HepG2 (cell line): ENCODE data around the gene MINDY2. TPM values are rescaled to one million over a fixed set of nuclear protein-coding genes. Genes with fewer than 3 reads are reported as not detected.

Experiments
- DPF2 ChIP-seq: sonication (generic); formaldehyde crosslinking; IDR thresholded peaks from 2 replicates; pipeline ENCODE4 v1.4.0; 2020; ENCODE audit warnings: mild to moderate bottlenecking, low read depth, missing genetic modification reagents, borderline replicate concordance
- EP300 ChIP-seq, 3 experiments: sonication (generic) in 1 of 3; formaldehyde crosslinking in 1 of 3; IDR thresholded peaks; 2 replicates each; pipeline versions ENCODE4 v1.5.1 to v1.6.1; 2011 to 2020; ENCODE audit warnings: low read depth in 2 of 3, low read length in 2 of 3, borderline replicate concordance in 1 of 3, improper control_type of control experiment in 1 of 3, mild to moderate bottlenecking in 1 of 3, missing genetic modification reagents in 1 of 3, moderate library complexity in 1 of 3
- FOXP1 ChIP-seq, 2 experiments: fragments of 450-650 bp in 1 of 2; IDR thresholded peaks; 2 replicates each; pipeline ENCODE4 v1.6.1; 2017 to 2018; ENCODE audit warnings: antibody characterized with exemption in 1 of 2
- GATAD2A ChIP-seq: IDR thresholded peaks from 2 replicates; pipeline ENCODE4 v1.6.1; 2016
- HNF4A ChIP-seq: sonication (generic); formaldehyde crosslinking; IDR thresholded peaks from 2 replicates; pipeline ENCODE4 v1.4.0; 2020; ENCODE audit warnings: missing genetic modification reagents
- KMT2B ChIP-seq: IDR thresholded peaks from 2 replicates; pipeline ENCODE4 v1.6.1; 2016; ENCODE audit warnings: missing genetic modification reagents, missing compliant biosample characterization
- MTF2 ChIP-seq: sonication (generic); formaldehyde crosslinking; IDR thresholded peaks from 2 replicates; pipeline ENCODE4 v1.5.0; 2020; ENCODE audit warnings: missing genetic modification reagents, borderline replicate concordance
- NCOR1 ChIP-seq: fragments of 200-600 bp; sonication (generic); IDR thresholded peaks from 2 replicates; pipeline ENCODE4 v1.7.0; 2017; ENCODE audit warnings: antibody characterized with exemption, low read length, borderline replicate concordance
- NKX3-1 ChIP-seq: sonication (generic); formaldehyde crosslinking; IDR thresholded peaks from 2 replicates; pipeline ENCODE4 v1.5.0; 2020; ENCODE audit warnings: missing genetic modification reagents
- POGZ ChIP-seq: sonication (generic); formaldehyde crosslinking; IDR thresholded peaks from 2 replicates; pipeline ENCODE4 v1.4.0; 2020; ENCODE audit warnings: mild to moderate bottlenecking, missing genetic modification reagents
- RAD21 ChIP-seq: fragments of 450-650 bp; formaldehyde crosslinking; IDR thresholded peaks from 2 replicates; pipeline ENCODE4 v1.5.0; 2020; ENCODE audit warnings: mild to moderate bottlenecking
- RXRB ChIP-seq: IDR thresholded peaks from 2 replicates; pipeline ENCODE4 v1.6.1; 2016; ENCODE audit warnings: borderline replicate concordance, missing genetic modification reagents, missing compliant biosample characterization
- SAP130 ChIP-seq: IDR thresholded peaks from 2 replicates; pipeline ENCODE4 v1.6.1; 2016; ENCODE audit warnings: low read depth
- ZFX ChIP-seq: sonication (generic); formaldehyde crosslinking; IDR thresholded peaks from 2 replicates; pipeline ENCODE4 v1.4.0; 2020; ENCODE audit warnings: mild to moderate bottlenecking, low read depth, missing genetic modification reagents, moderate library complexity
- ZNF609 ChIP-seq: sonication (generic); formaldehyde crosslinking; IDR thresholded peaks from 2 replicates; pipeline ENCODE4 v1.4.0; 2020; ENCODE audit warnings: mild to moderate bottlenecking, missing genetic modification reagents, borderline replicate concordance
- polyA plus RNA-seq, 8 experiments: library from polyadenylated mRNA; depleted of rRNA in 3 of 8; stranded (reverse) in 7 of 8; unstranded in 1 of 8; fragments of >200 nt; fragmentation: Illumina TruSeq in 4 of 8; extraction: Trizol in 4 of 8; gene quantifications; 2 replicates each; pipeline versions ENCODE4 v1.2.1 to v1.2.3, GENCODE V29; 2011 to 2016; ENCODE audit warnings: low read depth in 4 of 8, missing spikeins in 1 of 8, mixed read lengths in 1 of 8; ENCODE audit not compliant: insufficient read depth in 1 of 8
- total RNA-seq, 5 experiments: library from RNA; depleted of rRNA; stranded (reverse); fragments of >200 nt; fragmentation: Illumina TruSeq; extraction: Trizol; gene quantifications; 2 replicates each; pipeline ENCODE4 v1.2.3, GENCODE V29; 2016; ENCODE audit warnings: low read depth in 1 of 5
- TF ChIP-seq, protein P1 (sequence below): sonication (generic); formaldehyde crosslinking; IDR thresholded peaks from 2 replicates; pipeline ENCODE4 v1.5.1; 2020; ENCODE audit warnings: mild to moderate bottlenecking, moderate library complexity, missing genetic modification reagents
- TF ChIP-seq, protein P2 (sequence below), 2 experiments: sonication (generic) in 1 of 2; formaldehyde crosslinking in 1 of 2; IDR thresholded peaks; 2 replicates each; pipeline versions ENCODE4 v1.4.0 to v1.6.1; 2018 to 2020; ENCODE audit warnings: missing genetic modification reagents in 2 of 2, borderline replicate concordance in 1 of 2, low read depth in 1 of 2, mild to moderate bottlenecking in 1 of 2, missing biosample characterization in 1 of 2
- TF ChIP-seq, protein P3 (sequence below): IDR thresholded peaks from 2 replicates; pipeline ENCODE4 v1.6.1; 2016; ENCODE audit warnings: low read depth

Gene MINDY2
- total and polyA plus RNA-seq, 2 of the 13 experiments (the other 11 are each of a cell fraction or from before 2014, with no cell fraction given) = 7.2 to 12.6 TPM

GRCh38 chr15:58742819-58743502, 28.1 kb upstream of the MINDY2 start (continued):
- TF ChIP-seq RAD21 (CRISPR knock-in tag) (0 out of 2 replicates have a peak, but pooled peaks have one; percentile 7), POGZ (CRISPR knock-in tag) (peak; percentile 70), HNF4A (peak; percentile 72), ZNF609 (CRISPR knock-in tag) (peak; percentile 11; the same call in 1 of the 2 replicates), NKX3-1 (CRISPR knock-in tag) (no peak), GATAD2A (peak; percentile 53; the same call in 1 of the 2 replicates), FOXP1 (IDR thresholded peaks at IDR 0.05) (peak; percentile 74; the same call in 1 of the 2 replicates), FOXP1 (CRISPR knock-in tag; IDR thresholded peaks at IDR 0.05) (peak; percentile 89), SAP130 (peak; percentile 57), MTF2 (CRISPR knock-in tag) (no peak), RXRB (CRISPR knock-in tag) (peak; percentile 57; the same call in 1 of the 2 replicates), ZFX (CRISPR knock-in tag) (peak; percentile 39; the same call in 1 of the 2 replicates), EP300 (IDR thresholded peaks at IDR 0.05; ENCODE audit: low read depth in 2 of 2, low read length in 2 of 2) (peak in 1 of 2 experiments; percentile 38; a peak in 1 of 4 replicates), EP300 (CRISPR knock-in tag; IDR thresholded peaks at IDR 0.05; ENCODE audit: borderline replicate concordance) (no peak), DPF2 (CRISPR knock-in tag) (0 out of 2 replicates have a peak, but pooled peaks have one; percentile 35), KMT2B (CRISPR knock-in tag) (0 out of 2 replicates have a peak, but pooled peaks have one; percentile 29), NCOR1 (peak; percentile 38; the same call in 1 of the 2 replicates)
- TF ChIP-seq, protein P1, sequence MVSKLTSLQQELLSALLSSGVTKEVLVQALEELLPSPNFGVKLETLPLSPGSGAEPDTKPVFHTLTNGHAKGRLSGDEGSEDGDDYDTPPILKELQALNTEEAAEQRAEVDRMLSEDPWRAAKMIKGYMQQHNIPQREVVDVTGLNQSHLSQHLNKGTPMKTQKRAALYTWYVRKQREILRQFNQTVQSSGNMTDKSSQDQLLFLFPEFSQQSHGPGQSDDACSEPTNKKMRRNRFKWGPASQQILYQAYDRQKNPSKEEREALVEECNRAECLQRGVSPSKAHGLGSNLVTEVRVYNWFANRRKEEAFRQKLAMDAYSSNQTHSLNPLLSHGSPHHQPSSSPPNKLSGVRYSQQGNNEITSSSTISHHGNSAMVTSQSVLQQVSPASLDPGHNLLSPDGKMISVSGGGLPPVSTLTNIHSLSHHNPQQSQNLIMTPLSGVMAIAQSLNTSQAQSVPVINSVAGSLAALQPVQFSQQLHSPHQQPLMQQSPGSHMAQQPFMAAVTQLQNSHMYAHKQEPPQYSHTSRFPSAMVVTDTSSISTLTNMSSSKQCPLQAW = 0 out of 2 replicates have a peak, but pooled peaks have one; percentile 39
- TF ChIP-seq, protein P2, sequence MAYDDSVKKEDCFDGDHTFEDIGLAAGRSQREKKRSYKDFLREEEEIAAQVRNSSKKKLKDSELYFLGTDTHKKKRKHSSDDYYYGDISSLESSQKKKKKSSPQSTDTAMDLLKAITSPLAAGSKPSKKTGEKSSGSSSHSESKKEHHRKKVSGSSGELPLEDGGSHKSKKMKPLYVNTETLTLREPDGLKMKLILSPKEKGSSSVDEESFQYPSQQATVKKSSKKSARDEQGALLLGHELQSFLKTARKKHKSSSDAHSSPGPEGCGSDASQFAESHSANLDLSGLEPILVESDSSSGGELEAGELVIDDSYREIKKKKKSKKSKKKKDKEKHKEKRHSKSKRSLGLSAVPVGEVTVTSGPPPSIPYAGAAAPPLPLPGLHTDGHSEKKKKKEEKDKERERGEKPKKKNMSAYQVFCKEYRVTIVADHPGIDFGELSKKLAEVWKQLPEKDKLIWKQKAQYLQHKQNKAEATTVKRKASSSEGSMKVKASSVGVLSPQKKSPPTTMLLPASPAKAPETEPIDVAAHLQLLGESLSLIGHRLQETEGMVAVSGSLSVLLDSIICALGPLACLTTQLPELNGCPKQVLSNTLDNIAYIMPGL (CRISPR knock-in tag; IDR thresholded peaks at IDR 0.05; ENCODE audit: borderline replicate concordance in 1 of 2, low read depth in 1 of 2) = 0 out of 4 replicates have a peak, but pooled peaks of 1 of the 2 experiments have one; percentile 20
- TF ChIP-seq, protein P3, sequence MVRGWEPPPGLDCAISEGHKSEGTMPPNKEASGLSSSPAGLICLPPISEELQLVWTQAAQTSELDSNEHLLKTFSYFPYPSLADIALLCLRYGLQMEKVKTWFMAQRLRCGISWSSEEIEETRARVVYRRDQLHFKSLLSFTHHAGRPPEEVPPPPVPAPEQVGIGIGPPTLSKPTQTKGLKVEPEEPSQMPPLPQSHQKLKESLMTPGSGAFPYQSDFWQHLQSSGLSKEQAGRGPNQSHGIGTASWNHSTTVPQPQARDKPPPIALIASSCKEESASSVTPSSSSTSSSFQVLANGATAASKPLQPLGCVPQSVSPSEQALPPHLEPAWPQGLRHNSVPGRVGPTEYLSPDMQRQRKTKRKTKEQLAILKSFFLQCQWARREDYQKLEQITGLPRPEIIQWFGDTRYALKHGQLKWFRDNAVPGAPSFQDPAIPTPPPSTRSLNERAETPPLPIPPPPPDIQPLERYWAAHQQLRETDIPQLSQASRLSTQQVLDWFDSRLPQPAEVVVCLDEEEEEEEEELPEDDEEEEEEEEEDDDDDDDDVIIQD (CRISPR knock-in tag) = 0 out of 2 replicates have a peak, but pooled peaks have one; percentile 34
